H9 (cell line): ENCODE results near the gene CACNA1H. TPM values are rescaled to one million over a fixed set of nuclear protein-coding genes. Genes with fewer than 3 reads are reported as not detected.

Source experiments
- DNase-seq: peaks from one replicate; pipeline ENCODE4 v3.0.0-alpha.2; 2017
- H2AFZ ChIP-seq: one replicate; pipeline ENCODE4 v1.6.1; 2013; ENCODE audit warnings: mild to moderate bottlenecking, low read length, control low read depth, moderate library complexity
- H2AK5ac ChIP-seq: 2 replicates; pipeline ENCODE4 v1.6.1; 2013; ENCODE audit warnings: low read length, control low read depth, mixed read lengths; ENCODE audit not compliant: insufficient read length
- H2BK120ac ChIP-seq: one replicate; pipeline ENCODE4 v1.6.1; 2013; ENCODE audit warnings: low read depth, mild to moderate bottlenecking, low read length, control low read depth, inconsistent platforms; ENCODE audit not compliant: poor library complexity, severe bottlenecking
- H2BK12ac ChIP-seq: 2 replicates; pipeline ENCODE4 v1.6.1; 2013; ENCODE audit warnings: low read length, control low read depth, mixed read lengths, low read depth; ENCODE audit not compliant: insufficient read length
- H2BK15ac ChIP-seq: 2 replicates; pipeline ENCODE4 v1.6.1; 2013; ENCODE audit warnings: low read depth, low read length, control low read depth
- H2BK20ac ChIP-seq: one replicate; pipeline ENCODE4 v1.6.1; 2013; ENCODE audit warnings: low read depth, mild to moderate bottlenecking, low read length, control low read depth, inconsistent platforms; ENCODE audit not compliant: poor library complexity, severe bottlenecking
- H2BK5ac ChIP-seq: 2 replicates; pipeline ENCODE4 v1.6.1; 2013; ENCODE audit warnings: low read length, control low read depth, mixed read lengths; ENCODE audit not compliant: insufficient read length
- H3K14ac ChIP-seq: 2 replicates; pipeline ENCODE4 v1.6.1; 2013; ENCODE audit warnings: low read length, control low read depth; ENCODE audit not compliant: insufficient read depth
- H3K18ac ChIP-seq: 2 replicates; pipeline ENCODE4 v1.6.1; 2013; ENCODE audit warnings: low read depth, mild to moderate bottlenecking, mixed read lengths, low read length, control low read depth; ENCODE audit not compliant: insufficient read length
- H3K23ac ChIP-seq: 2 replicates; pipeline ENCODE4 v1.6.1; 2013; ENCODE audit warnings: low read length, control low read depth, mixed read lengths, low read depth; ENCODE audit not compliant: insufficient read length
- H3K23me2 ChIP-seq: 2 replicates; pipeline ENCODE4 v1.6.1; 2013; ENCODE audit warnings: low read depth, mild to moderate bottlenecking, mixed read lengths, low read length, control low read depth; ENCODE audit not compliant: insufficient read length, poor library complexity, severe bottlenecking
- H3K27ac ChIP-seq: 2 replicates; pipeline ENCODE4 v1.5.1; 2013; ENCODE audit warnings: low read length, control low read depth, mixed read lengths, low read depth; ENCODE audit not compliant: insufficient read length
- H3K27me3 ChIP-seq: 2 replicates; pipeline ENCODE4 v1.6.1; 2013; ENCODE audit warnings: low read length, control low read depth, inconsistent platforms; ENCODE audit not compliant: insufficient read depth
- H3K4ac ChIP-seq: 2 replicates; pipeline ENCODE4 v1.6.1; 2013; ENCODE audit warnings: low read depth, mild to moderate bottlenecking, control low read depth, inconsistent platforms, low read length, moderate library complexity
- H3K4me1 ChIP-seq: 2 replicates; pipeline ENCODE4 v1.6.1; 2013; ENCODE audit warnings: low read length, control low read depth, inconsistent platforms; ENCODE audit not compliant: insufficient read depth
- H3K4me2 ChIP-seq: 2 replicates; pipeline ENCODE4 v1.6.1; 2013; ENCODE audit warnings: low read length, control low read depth, mixed read lengths; ENCODE audit not compliant: insufficient read length, insufficient read depth
- H3K56ac ChIP-seq: 2 replicates; pipeline ENCODE4 v1.6.1; 2013; ENCODE audit warnings: low read depth, mild to moderate bottlenecking, mixed read lengths, low read length, control low read depth; ENCODE audit not compliant: insufficient read length
- H3K79me1 ChIP-seq: 2 replicates; pipeline ENCODE4 v1.6.1; 2013; ENCODE audit warnings: low read depth, mild to moderate bottlenecking, moderate library complexity, low read length, control low read depth, inconsistent platforms; ENCODE audit not compliant: insufficient read depth, poor library complexity, severe bottlenecking
- H3K79me2 ChIP-seq: 2 replicates; pipeline ENCODE4 v1.6.1; 2013; ENCODE audit warnings: low read length, control low read depth, inconsistent platforms; ENCODE audit not compliant: insufficient read depth
- H3K9ac ChIP-seq: 2 replicates; pipeline ENCODE4 v1.6.1; 2013; ENCODE audit warnings: low read length, control low read depth, mixed read lengths; ENCODE audit not compliant: insufficient read length; ENCODE audit errors: extremely low read depth
- H3K9me3 ChIP-seq: one replicate; pipeline ENCODE4 v1.6.1; 2013; ENCODE audit warnings: low read depth, low read length, inconsistent platforms; ENCODE audit not compliant: control insufficient read depth
- H3T11ph ChIP-seq: one replicate; pipeline ENCODE4 v1.6.1; 2013; ENCODE audit warnings: mild to moderate bottlenecking, low read length, control low read depth, inconsistent platforms
- H4K20me1 ChIP-seq: one replicate; pipeline ENCODE4 v1.6.1; 2013; ENCODE audit not compliant: control insufficient read depth, insufficient read length, insufficient read depth
- H4K5ac ChIP-seq: 2 replicates; pipeline ENCODE4 v1.6.1; 2013; ENCODE audit warnings: low read depth, mild to moderate bottlenecking, mixed read lengths, low read length, control low read depth; ENCODE audit not compliant: insufficient read length
- H4K8ac ChIP-seq: replicated peaks from 2 replicates; pipeline ENCODE4 v1.6.1; 2013; ENCODE audit warnings: low read length, control low read depth, mixed read lengths, low read depth; ENCODE audit not compliant: insufficient read length
- H4K91ac ChIP-seq: 2 replicates; pipeline ENCODE4 v1.6.1; 2013; ENCODE audit warnings: low read depth, mild to moderate bottlenecking, moderate library complexity, mixed read lengths, low read length, control low read depth; ENCODE audit not compliant: insufficient read length
- H3K27ac Mint-ChIP-seq, 3 experiments: 2 replicates in 2 of 3; 3 replicates in 1 of 3; pipeline ENCODE4 v1.8.0; 2020 to 2021; ENCODE audit warnings: mixed read lengths in 3 of 3, mild to moderate bottlenecking in 1 of 3, moderate library complexity in 1 of 3
- H3K27me3 Mint-ChIP-seq: 2 replicates; pipeline ENCODE4 v1.8.0; 2021; ENCODE audit warnings: low read depth, mild to moderate bottlenecking, moderate library complexity, mixed read lengths
- H3K36me3 Mint-ChIP-seq, 3 experiments: 2 replicates in 2 of 3; 3 replicates in 1 of 3; pipeline ENCODE4 v1.8.0; 2020 to 2021; ENCODE audit warnings: low read depth in 3 of 3, mixed read lengths in 3 of 3; ENCODE audit not compliant: insufficient read depth in 1 of 3
- H3K4me1 Mint-ChIP-seq, 2 experiments: 2 replicates each; pipeline ENCODE4 v1.8.0; 2020; ENCODE audit warnings: mixed read lengths in 2 of 2
- H3K4me3 Mint-ChIP-seq, 2 experiments: 2 replicates in 1 of 2; 3 replicates in 1 of 2; pipeline ENCODE4 v1.8.0; 2020 to 2021; ENCODE audit warnings: mild to moderate bottlenecking in 2 of 2, mixed read lengths in 2 of 2, moderate library complexity in 1 of 2
- H3K9me3 Mint-ChIP-seq, 2 experiments: 2 replicates in 1 of 2; 3 replicates in 1 of 2; pipeline ENCODE4 v1.8.0; 2020; ENCODE audit warnings: mild to moderate bottlenecking in 2 of 2, mixed read lengths in 2 of 2, moderate library complexity in 1 of 2
- WGBS: extraction: QIAGEN DNeasy Blood & Tissue Kit; methylation state at CpG from one replicate; pipeline ENCODE4 v1.1.7; 2013; ENCODE audit warnings: missing lambda C conversion rate, low lambda C conversion rate, mixed read lengths; ENCODE audit not compliant: insufficient read length; ENCODE audit errors: extremely low coverage; 5-methylcytosine and 5-hydroxymethylcytosine counted together
- total RNA-seq: library from RNA; stranded (reverse); gene quantifications from 2 replicates; pipeline ENCODE4 v1.2.1, GENCODE V29; 2021
- TF ChIP-seq, protein P1 (sequence below): fragments of 200-600 bp; sonication (generic); conservative IDR thresholded peaks from 3 replicates; pipeline ENCODE4 v1.8.0; 2021; ENCODE audit warnings: antibody characterized with exemption, mild to moderate bottlenecking

CACNA1H gene
- total RNA-seq, 1 experiment from 2014 or later, result 43.3 TPM

DNA sequence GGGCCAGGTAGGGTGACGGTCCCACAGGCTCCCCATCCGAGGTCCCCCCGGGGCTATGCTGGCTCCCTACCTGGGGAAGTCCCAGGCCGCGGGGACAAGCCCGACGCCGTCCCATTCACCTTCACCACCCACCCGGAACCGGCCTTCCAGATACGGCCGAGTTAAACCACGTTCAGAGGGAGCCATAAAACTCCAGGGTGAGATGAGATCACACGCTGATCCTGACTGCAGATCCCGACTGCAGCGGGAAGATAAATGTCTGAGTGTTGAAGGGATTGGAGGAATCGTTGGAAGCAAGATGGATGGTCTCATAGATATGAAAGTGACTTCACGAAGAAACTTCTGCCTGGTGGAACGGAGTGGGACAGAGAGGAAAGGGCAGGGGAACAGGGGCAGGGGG is 43.3 kb upstream of the CACNA1H start:
- H2BK120ac ChIP-seq, result no peak overlapping the region
- no peaks in the 10 kb centered on the region for H3K27me3 ChIP-seq
- H3K4ac ChIP-seq, result no peak overlapping the region
- no peaks in the 10 kb centered on the region for H3K23me2 ChIP-seq
- H3K4me1 ChIP-seq, result no peaks in the 10 kb centered on the region
- no peaks in the 10 kb centered on the region for H4K20me1 ChIP-seq
- H3K23ac ChIP-seq, result no peak overlapping the region
- H3K9me3 ChIP-seq, result no peaks in the 10 kb centered on the region
- no peak overlapping the region for H4K8ac ChIP-seq
- Mint-ChIP-seq H3K27ac (no peak overlapping the region), H3K36me3 (no peaks in the 10 kb centered on the region), H3K4me1 (peaks cover 0 to 3% of the 10 kb centered on the region in 2 experiments; a peak in 1 of 4 replicates), H3K27me3 (peaks cover 58% of the 10 kb centered on the region), H3K4me3 (no peak overlapping the region), H3K9me3 (no peaks in the 10 kb centered on the region; a peak in 1 of 5 replicates)
- no peak overlapping the region for H3K27ac ChIP-seq
- no peak overlapping the region for H2AK5ac ChIP-seq
- no CpG with 5 or more reads among the region's 19 CpGs for WGBS
- H2BK20ac ChIP-seq, result no peak overlapping the region
- no peak overlapping the region for H2AFZ ChIP-seq
- no peaks in the 10 kb centered on the region for H3K79me2 ChIP-seq
- no peak overlapping the region for H3K4me2 ChIP-seq
- H2BK12ac ChIP-seq, result no peak overlapping the region
- no peak overlapping the region for H3K56ac ChIP-seq
- H3T11ph ChIP-seq, result no peak overlapping the region
- no peaks in the 10 kb centered on the region for H3K79me1 ChIP-seq
- H4K5ac ChIP-seq, result no peak overlapping the region
- no peak overlapping the region for H3K18ac ChIP-seq
- H2BK15ac ChIP-seq, result no peak overlapping the region
- H3K14ac ChIP-seq, result no peak overlapping the region
- H2BK5ac ChIP-seq, result no peak overlapping the region
- H4K91ac ChIP-seq, result no peak overlapping the region
- no peak overlapping the region for H3K9ac ChIP-seq
- no peak for DNase-seq
- TF ChIP-seq, protein P1, sequence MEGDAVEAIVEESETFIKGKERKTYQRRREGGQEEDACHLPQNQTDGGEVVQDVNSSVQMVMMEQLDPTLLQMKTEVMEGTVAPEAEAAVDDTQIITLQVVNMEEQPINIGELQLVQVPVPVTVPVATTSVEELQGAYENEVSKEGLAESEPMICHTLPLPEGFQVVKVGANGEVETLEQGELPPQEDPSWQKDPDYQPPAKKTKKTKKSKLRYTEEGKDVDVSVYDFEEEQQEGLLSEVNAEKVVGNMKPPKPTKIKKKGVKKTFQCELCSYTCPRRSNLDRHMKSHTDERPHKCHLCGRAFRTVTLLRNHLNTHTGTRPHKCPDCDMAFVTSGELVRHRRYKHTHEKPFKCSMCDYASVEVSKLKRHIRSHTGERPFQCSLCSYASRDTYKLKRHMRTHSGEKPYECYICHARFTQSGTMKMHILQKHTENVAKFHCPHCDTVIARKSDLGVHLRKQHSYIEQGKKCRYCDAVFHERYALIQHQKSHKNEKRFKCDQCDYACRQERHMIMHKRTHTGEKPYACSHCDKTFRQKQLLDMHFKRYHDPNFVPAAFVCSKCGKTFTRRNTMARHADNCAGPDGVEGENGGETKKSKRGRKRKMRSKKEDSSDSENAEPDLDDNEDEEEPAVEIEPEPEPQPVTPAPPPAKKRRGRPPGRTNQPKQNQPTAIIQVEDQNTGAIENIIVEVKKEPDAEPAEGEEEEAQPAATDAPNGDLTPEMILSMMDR, result no peak
